ENCODE measurements around the gene SECISBP2. TPM values are rescaled to one million over a fixed set of nuclear protein-coding genes. Genes with fewer than 3 reads are reported as not detected.
A peak's percentile ranks its signal among the peaks of the same experiment; 100 is the strongest.

SECISBP2 gene
- total RNA-seq, 3 donors from 2014 or later = 40.5 to 84.7 (median 76.0) TPM

DNA sequence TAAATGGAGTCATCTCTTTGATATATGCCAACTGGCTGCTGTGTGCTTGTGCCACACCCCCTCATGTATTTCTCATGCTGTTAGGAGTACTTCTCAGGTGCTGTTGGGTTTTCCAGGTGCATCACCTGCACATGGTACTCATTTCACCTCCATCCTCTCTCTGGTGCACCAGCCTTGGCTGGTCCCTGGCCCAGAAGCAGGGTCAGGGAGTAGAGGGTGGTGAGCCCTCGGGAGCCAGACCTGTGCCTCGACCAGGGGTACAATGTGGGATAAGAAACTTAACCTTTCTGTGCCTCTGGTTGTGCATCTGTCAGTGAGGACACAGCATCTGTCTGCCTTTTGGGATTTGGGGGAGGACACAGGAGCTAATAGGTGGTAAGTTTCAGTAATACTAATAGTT is 38.5 kb downstream of the SECISBP2 start:
- Histone ChIP-seq H3K4me3 (no peak overlapping the region), H3K36me3 (peaks cover 26% of the 10 kb centered on the region), H3K27me3 (no peaks in the 10 kb centered on the region), H3K4me1 (no peaks in the 10 kb centered on the region), H3K9me3 (no peaks in the 10 kb centered on the region), H3K27ac (no peak overlapping the region)
- TF ChIP-seq POLR2A (IDR thresholded peaks at IDR 0.05) (no peak), POLR2AphosphoS5 (IDR thresholded peaks at IDR 0.05) (no peak), CTCF (IDR thresholded peaks at IDR 0.05) (no peak)
- intact Hi-C loops (cut with DNase I; ENCODE audit: low total_unique reads) = no loop called here
- no peak for DNase-seq (ENCODE audit: low spot score in 2 of 2)

DNA sequence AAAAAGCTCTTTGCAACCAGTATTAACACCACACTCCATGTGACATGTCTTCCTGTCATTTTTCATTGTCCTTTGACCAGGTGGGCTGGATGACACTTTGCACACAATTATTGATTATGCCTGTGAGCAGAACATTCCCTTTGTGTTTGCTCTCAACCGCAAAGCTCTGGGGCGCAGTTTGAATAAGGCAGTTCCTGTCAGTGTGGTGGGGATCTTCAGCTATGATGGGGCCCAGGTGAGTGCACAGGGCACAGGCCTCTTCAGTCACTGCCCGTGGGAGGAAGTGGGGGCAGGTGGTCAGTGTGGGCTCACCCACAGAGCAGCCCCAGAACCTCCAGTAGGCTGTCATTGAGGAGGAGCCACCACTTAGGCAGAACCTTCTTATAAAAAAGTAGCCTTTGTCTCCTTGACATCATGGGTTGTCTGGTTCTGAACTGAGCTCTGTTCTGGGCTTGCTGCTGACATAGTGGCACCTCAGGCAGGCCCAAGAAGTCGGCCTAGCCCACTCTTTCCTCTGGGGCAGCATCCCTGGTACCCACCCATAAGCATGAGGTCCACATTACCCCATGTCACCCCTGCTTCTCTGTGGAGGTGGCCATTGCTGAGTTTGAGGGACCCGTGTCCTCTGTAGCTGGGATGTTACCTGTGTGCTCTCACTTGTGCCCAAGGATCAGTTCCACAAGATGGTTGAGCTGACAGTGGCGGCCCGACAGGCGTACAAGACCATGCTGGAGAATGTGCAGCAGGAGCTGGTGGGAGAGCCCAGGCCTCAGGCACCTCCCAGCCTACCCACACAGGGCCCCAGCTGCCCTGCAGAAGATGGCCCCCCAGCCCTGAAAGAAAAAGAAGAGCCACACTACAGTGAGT is 39.3 kb downstream of the SECISBP2 start:
- intact Hi-C loops (cut with DNase I; ENCODE audit: low total_unique reads) = no loop called here
- Histone ChIP-seq H3K4me3 (no peak overlapping the region), H3K9me3 (no peaks in the 10 kb centered on the region), H3K4me1 (no peaks in the 10 kb centered on the region), H3K27me3 (no peaks in the 10 kb centered on the region), H3K36me3 (peaks cover 23% of the 10 kb centered on the region), H3K27ac (no peak overlapping the region)
- TF ChIP-seq POLR2AphosphoS5 (IDR thresholded peaks at IDR 0.05) = no peak
- TF ChIP-seq CTCF (IDR thresholded peaks at IDR 0.05) = no peak
- no peak for TF ChIP-seq POLR2A (IDR thresholded peaks at IDR 0.05)
- no peak for DNase-seq (ENCODE audit: low spot score in 2 of 2)

DNA sequence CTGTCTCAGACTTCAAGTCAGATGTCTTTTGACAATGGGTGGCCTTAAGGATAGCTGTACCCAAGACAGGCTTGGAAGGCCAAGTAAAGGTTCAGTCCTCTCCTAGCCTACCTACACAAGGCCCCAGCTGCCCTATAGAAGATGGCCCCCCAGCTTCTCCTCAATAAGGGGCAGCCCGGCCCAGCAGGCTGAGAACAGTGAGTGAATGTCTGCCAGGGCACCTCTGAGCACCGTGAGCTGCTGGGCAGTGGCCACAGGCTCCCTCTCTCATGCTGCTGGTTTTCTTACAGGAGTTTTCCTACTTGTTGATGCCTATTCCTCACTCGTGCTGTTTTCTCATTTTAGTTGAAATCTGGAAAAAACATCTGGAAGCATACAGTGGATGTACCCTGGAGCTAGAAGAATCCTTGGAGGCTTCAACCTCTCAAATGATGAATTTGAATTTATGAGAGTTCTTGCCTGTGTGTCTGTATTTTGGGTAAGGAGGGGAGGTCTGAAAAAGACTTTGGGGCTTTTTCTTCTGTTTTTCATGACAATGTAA is 40.1 kb downstream of the SECISBP2 start:
- no peak overlapping the region for H3K27ac ChIP-seq
- DNase-seq (ENCODE audit: low spot score in 2 of 2) = no peak
- intact Hi-C loops (cut with DNase I; ENCODE audit: low total_unique reads) = no loop called here

GRCh38 chr9:89358985-89359384 is 40.7 kb downstream of the SECISBP2 start:
- intact Hi-C loops (cut with DNase I; ENCODE audit: low total_unique reads) = no loop called here
- TF ChIP-seq POLR2AphosphoS5 (IDR thresholded peaks at IDR 0.05) = no peak
- no peak for DNase-seq (ENCODE audit: low spot score in 2 of 2)
- H3K27ac ChIP-seq = no peak overlapping the region
- peaks cover 23% of the 10 kb centered on the region for H3K36me3 ChIP-seq
- H3K27me3 ChIP-seq = no peaks in the 10 kb centered on the region
- H3K4me1 ChIP-seq = no peaks in the 10 kb centered on the region
- no peak overlapping the region for H3K4me3 ChIP-seq
- no peaks in the 10 kb centered on the region for H3K9me3 ChIP-seq

More for the DNA sequence above, 40.1 kb downstream of the SECISBP2 start:
- Histone ChIP-seq H3K9me3 (no peaks in the 10 kb centered on the region), H3K4me1 (no peaks in the 10 kb centered on the region), H3K27me3 (no peaks in the 10 kb centered on the region), H3K36me3 (peaks cover 23% of the 10 kb centered on the region), H3K4me3 (no peak overlapping the region)
- TF ChIP-seq POLR2AphosphoS5 (IDR thresholded peaks at IDR 0.05) = no peak
- TF ChIP-seq POLR2A (IDR thresholded peaks at IDR 0.05) = no peak
- no peak for TF ChIP-seq CTCF (IDR thresholded peaks at IDR 0.05)

- Histone ChIP-seq H3K27ac (peak overlapping the region in 1 of 2 donors; percentile 13), H3K9me3 (no peaks in the 10 kb centered on the region), H3K4me3 (no peak overlapping the region), H3K4me1 (no peaks in the 10 kb centered on the region), H3K27me3 (no peaks in the 10 kb centered on the region), H3K36me3 (peaks cover 16% of the 10 kb centered on the region)
- no peak for DNase-seq (ENCODE audit: low spot score in 2 of 2)
- TF ChIP-seq POLR2AphosphoS5 (IDR thresholded peaks at IDR 0.05) = no peak
- TF ChIP-seq CTCF (IDR thresholded peaks at IDR 0.05) = no peak
- TF ChIP-seq POLR2A (IDR thresholded peaks at IDR 0.05) = no peak
- intact Hi-C loops (cut with DNase I; ENCODE audit: low total_unique reads) = no loop called here
Measured at GRCh38 chr9:89359751-89360261, 41.5 kb downstream of the SECISBP2 start.

All from breast epithelium (tissue), 4 donors.